GM23338 (cell line): ENCODE measurements around the gene ATXN7. TPM values are rescaled to one million over a fixed set of nuclear protein-coding genes. Genes with fewer than 3 reads are reported as not detected.

Source experiments
- ATAC-seq: fragments of 200-7000 bp; cut with Tn5 transposase; 3 replicates; pipeline ENCODE4 v1.9.1; 2020
- DNase-seq: peaks from one replicate; pipeline ENCODE4 v3.0.0-alpha.2; 2015; ENCODE audit warnings: low spot score
- H2AFZ ChIP-seq: fragments of 200-600 bp; sonication (generic); 2 replicates; pipeline ENCODE4 v1.8.0; 2016; ENCODE audit warnings: antibody characterized with exemption, mild to moderate bottlenecking, moderate library complexity
- H3F3A ChIP-seq: fragments of 200-600 bp; sonication (generic); replicated peaks from 2 replicates; pipeline ENCODE4 v1.8.0; 2017; ENCODE audit warnings: antibody characterized with exemption, mixed run types, low read depth
- H3K27ac ChIP-seq: fragments of 200-600 bp; sonication (generic); 2 replicates; pipeline ENCODE4 v1.6.1; 2016; ENCODE audit warnings: low read depth
- H3K27me3 ChIP-seq: fragments of 200-600 bp; sonication (generic); 2 replicates; pipeline ENCODE4 v1.8.0; 2016; ENCODE audit warnings: mild to moderate bottlenecking, mixed run types, moderate library complexity; ENCODE audit not compliant: insufficient read depth
- H3K36me3 ChIP-seq: fragments of 200-600 bp; sonication (generic); 2 replicates; pipeline ENCODE4 v1.8.0; 2016; ENCODE audit warnings: mild to moderate bottlenecking; ENCODE audit not compliant: insufficient read depth
- H3K4me1 ChIP-seq: fragments of 200-600 bp; sonication (generic); 2 replicates; pipeline ENCODE4 v1.8.0; 2016; ENCODE audit warnings: mild to moderate bottlenecking, moderate library complexity; ENCODE audit not compliant: insufficient read depth
- H3K4me2 ChIP-seq: fragments of 200-600 bp; sonication (generic); 2 replicates; pipeline ENCODE4 v1.7.1; 2017; ENCODE audit warnings: mixed run types
- H3K4me3 ChIP-seq: fragments of 200-600 bp; sonication (generic); 2 replicates; pipeline ENCODE4 v1.6.1; 2016; ENCODE audit warnings: mixed run types
- H3K79me2 ChIP-seq: fragments of 200-600 bp; sonication (generic); replicated peaks from 2 replicates; pipeline ENCODE4 v1.8.0; 2017; ENCODE audit warnings: mild to moderate bottlenecking; ENCODE audit not compliant: insufficient read depth
- H3K9me2 ChIP-seq: fragments of 200-600 bp; sonication (generic); 2 replicates; pipeline ENCODE4 v1.8.0; 2017; ENCODE audit not compliant: insufficient read depth
- H4K20me1 ChIP-seq: fragments of 200-600 bp; sonication (generic); replicated peaks from 2 replicates; pipeline ENCODE4 v1.8.0; 2017; ENCODE audit warnings: mild to moderate bottlenecking; ENCODE audit not compliant: insufficient read depth
- H3K27ac Mint-ChIP-seq: 2 replicates; pipeline ENCODE4 v1.8.0; 2020; ENCODE audit warnings: inconsistent platforms, mild to moderate bottlenecking, moderate library complexity, mixed read lengths
- H3K27me3 Mint-ChIP-seq: 3 replicates; pipeline ENCODE4 v1.8.0; 2022; ENCODE audit warnings: low read depth, mild to moderate bottlenecking, moderate library complexity, mixed read lengths, inconsistent platforms; ENCODE audit not compliant: insufficient read depth, poor library complexity
- H3K36me3 Mint-ChIP-seq: 3 replicates; pipeline ENCODE4 v1.8.0; 2021; ENCODE audit warnings: low read depth, mild to moderate bottlenecking, inconsistent platforms, moderate library complexity, mixed read lengths
- H3K4me1 Mint-ChIP-seq: 3 replicates; pipeline ENCODE4 v1.8.0; 2020; ENCODE audit warnings: mild to moderate bottlenecking, inconsistent platforms, mixed read lengths
- H3K4me3 Mint-ChIP-seq: 3 replicates; pipeline ENCODE4 v1.8.0; 2021; ENCODE audit warnings: moderate library complexity, mild to moderate bottlenecking, inconsistent platforms, mixed read lengths
- H3K9me3 Mint-ChIP-seq: 3 replicates; pipeline ENCODE4 v1.8.0; 2020; ENCODE audit warnings: moderate library complexity, mild to moderate bottlenecking, inconsistent platforms, mixed read lengths
- CREB1 ChIP-seq: fragments of 250-450 bp; sonication (Bioruptor Pico); IDR thresholded peaks from 2 replicates; pipeline ENCODE4 v1.5.0; 2020; ENCODE audit warnings: low read depth, mild to moderate bottlenecking, moderate library complexity
- ETS1 ChIP-seq: IDR thresholded peaks from 2 replicates; pipeline ENCODE4 v1.6.1; 2016; ENCODE audit warnings: antibody characterized with exemption
- EZH2 ChIP-seq: fragments of 200-600 bp; sonication (generic); IDR thresholded peaks from one replicate; pipeline ENCODE4 v1.8.0; 2017; ENCODE audit warnings: antibody characterized with exemption, mild to moderate bottlenecking, low read depth; ENCODE audit not compliant: unreplicated experiment
- EZH2phosphoT487 ChIP-seq: fragments of 200-600 bp; sonication (generic); IDR thresholded peaks from one replicate; pipeline ENCODE4 v1.8.1; 2018; ENCODE audit warnings: antibody characterized with exemption; ENCODE audit not compliant: unreplicated experiment
- JUNB ChIP-seq: IDR thresholded peaks from one replicate; pipeline ENCODE4 v1.6.1; 2016; ENCODE audit warnings: antibody characterized with exemption; ENCODE audit not compliant: unreplicated experiment
- NANOG ChIP-seq: IDR thresholded peaks from 2 replicates; pipeline ENCODE4 v1.6.1; 2016; ENCODE audit warnings: antibody characterized with exemption, borderline replicate concordance
- POLR2AphosphoS5 ChIP-seq: IDR thresholded peaks from 2 replicates; pipeline ENCODE4 v1.6.1; 2016; ENCODE audit warnings: antibody characterized with exemption, low read depth
- STAT1 ChIP-seq: IDR thresholded peaks from one replicate; pipeline ENCODE4 v1.6.1; 2016; ENCODE audit warnings: antibody characterized with exemption; ENCODE audit not compliant: unreplicated experiment
- ZNF114 ChIP-seq: fragments of 250-450 bp; sonication (Bioruptor Pico); IDR thresholded peaks from 2 replicates; pipeline ENCODE4 v1.5.0; 2020; ENCODE audit warnings: mild to moderate bottlenecking, moderate library complexity
- ZNF331 ChIP-seq: fragments of 250-450 bp; sonication (Bioruptor Pico); IDR thresholded peaks from 2 replicates; pipeline ENCODE4 v1.5.0; 2020; ENCODE audit warnings: low read depth, mild to moderate bottlenecking, moderate library complexity
- ZNF462 ChIP-seq: fragments of 250-450 bp; sonication (Bioruptor Pico); IDR thresholded peaks from 2 replicates; pipeline ENCODE4 v1.5.0; 2020; ENCODE audit warnings: mild to moderate bottlenecking, moderate library complexity
- polyA plus RNA-seq: library from polyadenylated mRNA; unstranded; fragments of >200 nt; fragmentation: Nextera tagmentation; extraction: Ambion mirVana; gene quantifications from 2 replicates; pipeline ENCODE4 v1.2.1, GENCODE V29; 2016
- total RNA-seq: library from RNA; depleted of rRNA; stranded (reverse); fragments of >200 nt; shearing (Covaris generic); gene quantifications from 2 replicates; pipeline ENCODE4 v1.2.3, GENCODE V29; 2014
- TF ChIP-seq, protein P1 (sequence below), 2 experiments: fragments of 200-600 bp in 1 of 2; sonication (generic) in 1 of 2; conservative IDR thresholded peaks; 2 replicates each; pipeline versions ENCODE4 v1.5.1 to v1.6.1; 2016 to 2017; ENCODE audit warnings: antibody characterized with exemption in 2 of 2, low read depth in 2 of 2, mild to moderate bottlenecking in 2 of 2, moderate library complexity in 1 of 2
- TF ChIP-seq, protein P2 (sequence below): IDR thresholded peaks from one replicate; pipeline ENCODE4 v1.6.1; 2018; ENCODE audit warnings: antibody characterized with exemption; ENCODE audit not compliant: unreplicated experiment

ATXN7 gene
- total and polyA plus RNA-seq, 2 experiments from 2014 or later = 4.0 to 17.2 TPM

GRCh38 chr3:63857311-63857710, 6.4 kb upstream of the ATXN7 start:
- no peak for DNase-seq
- no peaks in the 10 kb centered on the region for H3K9me2 ChIP-seq
- no peaks in the 10 kb centered on the region for H3K9me3 Mint-ChIP-seq
- H3K36me3 ChIP-seq = no peaks in the 10 kb centered on the region
- no peak overlapping the region for H3K4me3 ChIP-seq
- no peaks in the 10 kb centered on the region for H4K20me1 ChIP-seq
- H2AFZ ChIP-seq = no peak overlapping the region
- no peak overlapping the region for H3K27ac ChIP-seq
- peaks cover 77% of the 10 kb centered on the region for H3K4me1 ChIP-seq
- H3K27ac Mint-ChIP-seq = peak overlapping the region; percentile 47; the same call in 1 of the 2 replicates
- H3K27me3 Mint-ChIP-seq = no peaks in the 10 kb centered on the region
- H3K27me3 ChIP-seq = no peaks in the 10 kb centered on the region
- H3K79me2 ChIP-seq = peaks cover 77% of the 10 kb centered on the region
- TF ChIP-seq EZH2phosphoT487 (no peak), JUNB (no peak), POLR2AphosphoS5 (no peak), ETS1 (no peak), STAT1 (no peak), CREB1 (CRISPR knock-in tag) (no peak), EZH2 (no peak), ZNF114 (CRISPR knock-in tag) (no peak), ZNF331 (CRISPR knock-in tag) (no peak), NANOG (no peak), ZNF462 (CRISPR knock-in tag) (no peak)
- TF ChIP-seq, protein P1, sequence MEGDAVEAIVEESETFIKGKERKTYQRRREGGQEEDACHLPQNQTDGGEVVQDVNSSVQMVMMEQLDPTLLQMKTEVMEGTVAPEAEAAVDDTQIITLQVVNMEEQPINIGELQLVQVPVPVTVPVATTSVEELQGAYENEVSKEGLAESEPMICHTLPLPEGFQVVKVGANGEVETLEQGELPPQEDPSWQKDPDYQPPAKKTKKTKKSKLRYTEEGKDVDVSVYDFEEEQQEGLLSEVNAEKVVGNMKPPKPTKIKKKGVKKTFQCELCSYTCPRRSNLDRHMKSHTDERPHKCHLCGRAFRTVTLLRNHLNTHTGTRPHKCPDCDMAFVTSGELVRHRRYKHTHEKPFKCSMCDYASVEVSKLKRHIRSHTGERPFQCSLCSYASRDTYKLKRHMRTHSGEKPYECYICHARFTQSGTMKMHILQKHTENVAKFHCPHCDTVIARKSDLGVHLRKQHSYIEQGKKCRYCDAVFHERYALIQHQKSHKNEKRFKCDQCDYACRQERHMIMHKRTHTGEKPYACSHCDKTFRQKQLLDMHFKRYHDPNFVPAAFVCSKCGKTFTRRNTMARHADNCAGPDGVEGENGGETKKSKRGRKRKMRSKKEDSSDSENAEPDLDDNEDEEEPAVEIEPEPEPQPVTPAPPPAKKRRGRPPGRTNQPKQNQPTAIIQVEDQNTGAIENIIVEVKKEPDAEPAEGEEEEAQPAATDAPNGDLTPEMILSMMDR (conservative IDR thresholded peaks at IDR 0.05; ENCODE audit: low read depth in 2 of 2) = no peak
- TF ChIP-seq, protein P2, sequence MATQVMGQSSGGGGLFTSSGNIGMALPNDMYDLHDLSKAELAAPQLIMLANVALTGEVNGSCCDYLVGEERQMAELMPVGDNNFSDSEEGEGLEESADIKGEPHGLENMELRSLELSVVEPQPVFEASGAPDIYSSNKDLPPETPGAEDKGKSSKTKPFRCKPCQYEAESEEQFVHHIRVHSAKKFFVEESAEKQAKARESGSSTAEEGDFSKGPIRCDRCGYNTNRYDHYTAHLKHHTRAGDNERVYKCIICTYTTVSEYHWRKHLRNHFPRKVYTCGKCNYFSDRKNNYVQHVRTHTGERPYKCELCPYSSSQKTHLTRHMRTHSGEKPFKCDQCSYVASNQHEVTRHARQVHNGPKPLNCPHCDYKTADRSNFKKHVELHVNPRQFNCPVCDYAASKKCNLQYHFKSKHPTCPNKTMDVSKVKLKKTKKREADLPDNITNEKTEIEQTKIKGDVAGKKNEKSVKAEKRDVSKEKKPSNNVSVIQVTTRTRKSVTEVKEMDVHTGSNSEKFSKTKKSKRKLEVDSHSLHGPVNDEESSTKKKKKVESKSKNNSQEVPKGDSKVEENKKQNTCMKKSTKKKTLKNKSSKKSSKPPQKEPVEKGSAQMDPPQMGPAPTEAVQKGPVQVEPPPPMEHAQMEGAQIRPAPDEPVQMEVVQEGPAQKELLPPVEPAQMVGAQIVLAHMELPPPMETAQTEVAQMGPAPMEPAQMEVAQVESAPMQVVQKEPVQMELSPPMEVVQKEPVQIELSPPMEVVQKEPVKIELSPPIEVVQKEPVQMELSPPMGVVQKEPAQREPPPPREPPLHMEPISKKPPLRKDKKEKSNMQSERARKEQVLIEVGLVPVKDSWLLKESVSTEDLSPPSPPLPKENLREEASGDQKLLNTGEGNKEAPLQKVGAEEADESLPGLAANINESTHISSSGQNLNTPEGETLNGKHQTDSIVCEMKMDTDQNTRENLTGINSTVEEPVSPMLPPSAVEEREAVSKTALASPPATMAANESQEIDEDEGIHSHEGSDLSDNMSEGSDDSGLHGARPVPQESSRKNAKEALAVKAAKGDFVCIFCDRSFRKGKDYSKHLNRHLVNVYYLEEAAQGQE = no peak
- no peak overlapping the region for H3K4me3 Mint-ChIP-seq
- no peaks in the 10 kb centered on the region for H3F3A ChIP-seq
- no peak for ATAC-seq
- H3K4me2 ChIP-seq = 0 out of 2 replicates have a peak overlapping the region, but pooled peaks have one; percentile 23
- 0 out of 3 replicates have a peak, but pooled peaks cover 3% of the 10 kb centered on the region for H3K36me3 Mint-ChIP-seq
- peaks cover 64% of the 10 kb centered on the region for H3K4me1 Mint-ChIP-seq
